ENCODE results near the gene S100A6.

The S100A6 gene

DNA sequence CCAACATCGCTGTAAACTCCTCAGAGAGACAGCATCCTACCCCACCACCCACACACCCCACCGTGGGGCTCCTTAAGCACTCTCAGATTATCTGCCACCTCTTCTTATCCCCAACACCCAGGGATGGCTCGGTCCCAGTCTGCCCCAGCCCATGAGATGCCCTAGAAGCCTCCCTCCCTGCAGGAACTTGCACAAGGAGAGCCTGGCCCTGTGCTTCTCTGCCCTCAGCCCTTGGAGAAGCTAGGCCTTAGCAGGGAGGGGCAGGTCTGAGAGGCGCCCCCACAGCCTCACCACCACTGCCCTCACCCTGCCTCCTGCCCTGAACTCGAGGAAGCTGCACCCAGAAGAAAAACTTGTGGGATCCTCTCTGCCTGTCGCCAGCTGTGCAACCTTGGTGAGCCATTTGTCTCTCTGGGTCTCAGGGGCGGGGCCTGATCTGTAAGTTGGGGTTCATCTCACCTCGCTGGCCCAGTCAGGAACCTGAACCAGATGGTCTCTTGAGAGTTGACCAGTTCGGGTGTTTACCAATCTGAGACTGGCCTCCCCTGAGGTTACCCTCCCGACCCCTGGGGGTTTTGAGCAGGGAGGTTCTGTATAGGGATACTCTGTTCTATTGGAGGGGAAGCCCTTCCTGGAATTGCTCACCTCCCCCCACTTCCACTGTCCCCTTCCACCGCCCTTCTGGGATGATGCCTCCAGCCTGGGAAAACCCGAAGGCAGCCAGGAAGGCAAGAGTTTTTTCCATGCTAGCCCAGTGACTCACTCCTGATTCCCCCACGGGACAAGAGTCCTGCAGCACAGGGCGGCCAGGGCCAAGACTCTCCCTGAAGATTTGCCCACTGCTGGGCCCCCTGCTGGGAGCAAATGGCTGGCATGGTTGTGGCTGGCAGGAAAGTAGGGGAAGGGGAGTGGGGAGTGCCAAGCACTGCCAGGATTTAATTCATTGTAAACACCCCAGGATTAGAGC lies 13.2 kb upstream of the S100A6 start, which contains the start of gene S100A3:
TSS of gene S100A3 (minus strand) at position 537 of the 967 bp plus-strand sequence. CDS start 773 bp downstream, outside the sequence.
- no peak within 1 kb of the TSS for H3K4me2 ChIP-seq (ENCODE audit: low read length)
- H3K9ac ChIP-seq (ENCODE audit: low read length) = no peak within 1 kb of the TSS
- no peaks in the 10 kb centered on the region for H3K36me3 ChIP-seq (ENCODE audit: insufficient read depth, low read length)
- H3F3A ChIP-seq (ENCODE audit: insufficient read depth, low read length) = no peaks in the 10 kb centered on the region
- H3K27me3 ChIP-seq (ENCODE audit: insufficient read depth, low read length) = peaks cover 11% of the 10 kb centered on the region; the same call in 1 of the 2 replicates
- H3K9me3 ChIP-seq (ENCODE audit: low read length) = no peaks in the 10 kb centered on the region
- no peak within 1 kb of the TSS for H3K4me3 ChIP-seq (ENCODE audit: low read depth, low read length, poor library complexity, severe bottlenecking)
- H3K79me2 ChIP-seq (ENCODE audit: insufficient read depth, low read length) = no peaks in the 10 kb centered on the region
- no peak within 1 kb of the TSS for H3K27ac ChIP-seq (ENCODE audit: low read depth, low read length, poor library complexity, severe bottlenecking)
- H2AFZ ChIP-seq (ENCODE audit: low read length) = no peak within 1 kb of the TSS
- H4K20me1 ChIP-seq (ENCODE audit: insufficient read depth, low read length) = no peaks in the 10 kb centered on the region
- TF ChIP-seq EZH2 (IDR thresholded peaks at IDR 0.05; ENCODE audit: borderline replicate concordance, low read length) = no peak
- TF ChIP-seq, protein P1, sequence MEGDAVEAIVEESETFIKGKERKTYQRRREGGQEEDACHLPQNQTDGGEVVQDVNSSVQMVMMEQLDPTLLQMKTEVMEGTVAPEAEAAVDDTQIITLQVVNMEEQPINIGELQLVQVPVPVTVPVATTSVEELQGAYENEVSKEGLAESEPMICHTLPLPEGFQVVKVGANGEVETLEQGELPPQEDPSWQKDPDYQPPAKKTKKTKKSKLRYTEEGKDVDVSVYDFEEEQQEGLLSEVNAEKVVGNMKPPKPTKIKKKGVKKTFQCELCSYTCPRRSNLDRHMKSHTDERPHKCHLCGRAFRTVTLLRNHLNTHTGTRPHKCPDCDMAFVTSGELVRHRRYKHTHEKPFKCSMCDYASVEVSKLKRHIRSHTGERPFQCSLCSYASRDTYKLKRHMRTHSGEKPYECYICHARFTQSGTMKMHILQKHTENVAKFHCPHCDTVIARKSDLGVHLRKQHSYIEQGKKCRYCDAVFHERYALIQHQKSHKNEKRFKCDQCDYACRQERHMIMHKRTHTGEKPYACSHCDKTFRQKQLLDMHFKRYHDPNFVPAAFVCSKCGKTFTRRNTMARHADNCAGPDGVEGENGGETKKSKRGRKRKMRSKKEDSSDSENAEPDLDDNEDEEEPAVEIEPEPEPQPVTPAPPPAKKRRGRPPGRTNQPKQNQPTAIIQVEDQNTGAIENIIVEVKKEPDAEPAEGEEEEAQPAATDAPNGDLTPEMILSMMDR (IDR thresholded peaks at IDR 0.05; ENCODE audit: low read length) = no peak
- H3K9me2 ChIP-seq (ENCODE audit: low read depth, low read length) = no peaks in the 10 kb centered on the region
- H3K4me1 ChIP-seq (ENCODE audit: insufficient read depth, low read length, severe bottlenecking) = peaks cover 22% of the 10 kb centered on the region

DNA sequence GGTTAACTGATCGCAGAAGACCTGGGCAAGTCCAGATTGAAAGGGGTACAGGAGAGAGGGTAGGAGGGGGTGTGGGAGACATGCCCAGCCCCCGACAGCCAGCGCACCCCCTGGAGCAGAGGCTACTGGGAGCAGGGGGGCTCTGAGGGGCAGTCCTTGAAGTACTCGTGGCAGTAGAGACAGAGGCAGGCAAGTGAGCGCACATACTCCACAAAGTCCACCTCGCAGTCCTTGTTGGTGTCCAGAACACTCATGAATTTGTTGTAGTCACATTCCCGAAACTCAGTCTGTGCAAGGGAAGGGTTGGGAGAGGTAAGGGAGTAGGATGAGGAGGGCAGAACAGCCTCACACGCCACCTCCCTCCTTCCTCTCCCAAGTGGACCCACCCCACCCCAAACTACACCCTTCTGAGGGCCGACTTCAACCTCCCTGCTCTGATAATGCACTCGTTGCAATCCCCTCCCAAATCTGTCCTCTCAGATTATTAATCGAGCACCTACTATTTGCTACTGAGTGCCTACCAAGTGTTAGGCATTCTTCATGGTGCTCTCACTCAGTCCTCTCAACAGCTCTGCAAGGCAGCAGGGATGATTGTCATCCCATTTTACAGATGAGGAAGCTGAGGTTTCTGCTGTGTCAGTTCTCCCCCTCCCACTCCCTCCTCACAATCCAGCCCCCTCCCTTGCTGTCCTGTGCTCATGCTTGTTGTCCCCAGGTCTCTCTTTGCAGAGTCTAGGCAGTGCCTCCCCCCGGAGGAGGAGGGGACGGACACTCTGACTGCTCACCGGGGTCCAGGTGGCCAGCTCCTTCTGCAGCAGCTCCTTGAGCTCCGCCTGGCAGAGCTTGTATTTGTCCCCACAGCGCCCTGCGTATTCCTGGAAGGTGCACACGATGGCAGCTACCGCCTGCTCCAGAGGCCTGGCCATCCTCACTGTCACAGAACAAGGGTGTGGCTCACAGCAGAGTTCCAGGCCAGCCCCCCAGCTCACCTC lies 12.1 kb upstream of the S100A6 start:
- Histone ChIP-seq H3K27me3 (ENCODE audit: insufficient read depth, low read length) (peaks cover 11% of the 10 kb centered on the region; the same call in 1 of the 2 replicates), H3K4me2 (ENCODE audit: low read length) (no peak overlapping the region), H3K79me2 (ENCODE audit: insufficient read depth, low read length) (no peaks in the 10 kb centered on the region), H3K9ac (ENCODE audit: low read length) (no peak overlapping the region), H4K20me1 (ENCODE audit: insufficient read depth, low read length) (no peaks in the 10 kb centered on the region), H3F3A (ENCODE audit: insufficient read depth, low read length) (no peaks in the 10 kb centered on the region), H3K4me1 (ENCODE audit: insufficient read depth, low read length, severe bottlenecking) (peaks cover 22% of the 10 kb centered on the region), H3K9me2 (ENCODE audit: low read depth, low read length) (no peaks in the 10 kb centered on the region), H3K4me3 (ENCODE audit: low read depth, low read length, poor library complexity, severe bottlenecking) (no peak overlapping the region), H2AFZ (ENCODE audit: low read length) (no peak overlapping the region), H3K36me3 (ENCODE audit: insufficient read depth, low read length) (no peaks in the 10 kb centered on the region), H3K27ac (ENCODE audit: low read depth, low read length, poor library complexity, severe bottlenecking) (no peak overlapping the region), H3K9me3 (ENCODE audit: low read length) (no peaks in the 10 kb centered on the region)
- no peak for TF ChIP-seq EZH2 (IDR thresholded peaks at IDR 0.05; ENCODE audit: borderline replicate concordance, low read length)
- TF ChIP-seq, protein P1 (IDR thresholded peaks at IDR 0.05; ENCODE audit: low read length) = no peak

DNA sequence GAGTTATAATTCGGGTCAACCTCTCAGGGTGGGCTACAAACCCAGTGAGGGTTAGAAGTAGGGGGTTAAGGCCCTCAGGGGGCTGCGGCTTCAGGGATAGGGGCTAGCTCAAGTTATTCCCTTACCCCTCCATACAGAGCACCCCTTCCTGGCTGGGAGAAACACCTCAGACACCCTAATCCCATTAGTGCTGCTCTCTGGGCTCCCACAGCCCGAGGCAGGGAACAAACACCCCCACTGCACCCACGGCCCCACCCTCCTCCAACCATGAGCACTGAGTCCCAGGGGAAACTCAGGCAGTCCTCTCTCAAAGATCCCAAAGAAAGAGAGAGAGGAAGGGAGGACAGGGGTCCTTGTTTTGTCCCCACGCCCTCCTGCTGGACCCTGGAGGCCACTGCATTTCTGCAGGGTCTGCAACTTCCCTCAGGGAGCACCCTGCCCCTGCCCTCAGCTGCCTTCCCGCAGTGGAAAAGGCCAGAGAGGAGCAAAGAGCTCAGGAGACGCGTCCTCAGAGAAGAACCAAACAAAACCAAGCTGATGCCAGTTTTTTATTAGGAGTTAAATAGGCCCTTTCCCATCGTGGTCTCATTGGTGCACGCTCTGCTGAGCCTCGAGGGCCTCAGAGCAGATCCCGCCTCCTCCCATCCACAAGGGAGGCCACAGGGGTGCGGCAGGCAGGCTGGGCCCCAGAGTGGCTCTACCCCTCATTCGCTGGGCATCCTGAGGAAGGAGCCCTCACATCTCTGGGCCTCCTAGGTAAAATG lies 11.2 kb upstream of the S100A6 start:
- no peak overlapping the region for H2AFZ ChIP-seq (ENCODE audit: low read length)
- H3K9me3 ChIP-seq (ENCODE audit: low read length) = no peaks in the 10 kb centered on the region
- H3K4me3 ChIP-seq (ENCODE audit: low read depth, low read length, poor library complexity, severe bottlenecking) = no peak overlapping the region
- H4K20me1 ChIP-seq (ENCODE audit: insufficient read depth, low read length) = no peaks in the 10 kb centered on the region
- H3K4me2 ChIP-seq (ENCODE audit: low read length) = no peak overlapping the region
- H3K36me3 ChIP-seq (ENCODE audit: insufficient read depth, low read length) = no peaks in the 10 kb centered on the region
- TF ChIP-seq, protein P1 (IDR thresholded peaks at IDR 0.05; ENCODE audit: low read length) = no peak
- no peak for TF ChIP-seq EZH2 (IDR thresholded peaks at IDR 0.05; ENCODE audit: borderline replicate concordance, low read length)
- H3K79me2 ChIP-seq (ENCODE audit: insufficient read depth, low read length) = no peaks in the 10 kb centered on the region
- no peaks in the 10 kb centered on the region for H3F3A ChIP-seq (ENCODE audit: insufficient read depth, low read length)
- peaks cover 22% of the 10 kb centered on the region for H3K4me1 ChIP-seq (ENCODE audit: insufficient read depth, low read length, severe bottlenecking)
- H3K27ac ChIP-seq (ENCODE audit: low read depth, low read length, poor library complexity, severe bottlenecking) = no peak overlapping the region
- no peak overlapping the region for H3K9ac ChIP-seq (ENCODE audit: low read length)
- H3K9me2 ChIP-seq (ENCODE audit: low read depth, low read length) = no peaks in the 10 kb centered on the region
- peaks cover 11% of the 10 kb centered on the region; the same call in 1 of the 2 replicates for H3K27me3 ChIP-seq (ENCODE audit: insufficient read depth, low read length)
